GM12801 (cell line): Measurements from ENCODE around the gene PCDHA11.
"Not testable (repeated sequence)": the region's sequence is repeated elsewhere in the genome, so short reads cannot be mapped to it uniquely, and the experiment has no call there.

ENCODE experiments used
- TF ChIP-seq, protein P1 (sequence below): IDR thresholded peaks from one replicate; pipeline ENCODE4 v1.5.1; 2011; ENCODE audit warnings: control low read depth; ENCODE audit not compliant: insufficient read length; ENCODE audit errors: extremely low read depth

Gene PCDHA11

DNA sequence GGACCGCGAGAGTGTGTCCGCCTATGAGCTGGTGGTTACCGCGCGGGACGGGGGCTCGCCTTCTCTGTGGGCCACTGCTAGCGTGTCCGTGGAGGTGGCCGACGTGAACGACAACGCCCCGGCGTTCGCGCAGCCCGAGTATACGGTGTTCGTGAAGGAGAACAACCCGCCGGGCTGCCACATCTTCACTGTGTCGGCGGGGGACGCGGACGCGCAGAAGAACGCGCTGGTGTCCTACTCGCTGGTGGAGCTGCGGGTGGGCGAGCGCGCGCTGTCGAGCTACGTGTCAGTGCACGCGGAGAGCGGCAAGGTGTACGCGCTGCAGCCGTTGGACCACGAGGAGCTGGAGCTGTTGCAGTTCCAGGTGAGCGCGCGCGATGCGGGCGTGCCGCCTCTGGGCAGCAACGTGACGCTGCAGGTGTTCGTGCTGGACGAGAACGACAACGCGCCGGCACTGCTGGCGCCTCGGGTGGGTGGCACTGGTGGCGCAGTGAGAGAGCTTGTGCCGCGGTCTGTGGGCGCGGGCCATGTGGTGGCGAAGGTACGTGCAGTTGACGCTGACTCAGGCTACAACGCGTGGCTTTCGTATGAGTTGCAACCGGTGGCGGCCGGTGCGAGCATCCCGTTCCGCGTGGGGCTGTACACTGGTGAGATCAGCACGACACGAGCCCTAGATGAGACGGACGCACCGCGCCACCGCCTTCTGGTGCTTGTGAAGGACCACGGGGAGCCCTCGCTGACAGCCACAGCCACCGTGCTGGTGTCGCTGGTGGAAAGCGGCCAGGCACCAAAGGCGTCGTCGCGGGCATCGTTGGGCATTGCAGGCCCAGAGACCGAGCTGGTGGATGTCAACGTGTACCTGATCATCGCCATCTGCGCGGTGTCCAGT, 32.9 kb upstream of the PCDHA11 start:
- TF ChIP-seq, protein P1, sequence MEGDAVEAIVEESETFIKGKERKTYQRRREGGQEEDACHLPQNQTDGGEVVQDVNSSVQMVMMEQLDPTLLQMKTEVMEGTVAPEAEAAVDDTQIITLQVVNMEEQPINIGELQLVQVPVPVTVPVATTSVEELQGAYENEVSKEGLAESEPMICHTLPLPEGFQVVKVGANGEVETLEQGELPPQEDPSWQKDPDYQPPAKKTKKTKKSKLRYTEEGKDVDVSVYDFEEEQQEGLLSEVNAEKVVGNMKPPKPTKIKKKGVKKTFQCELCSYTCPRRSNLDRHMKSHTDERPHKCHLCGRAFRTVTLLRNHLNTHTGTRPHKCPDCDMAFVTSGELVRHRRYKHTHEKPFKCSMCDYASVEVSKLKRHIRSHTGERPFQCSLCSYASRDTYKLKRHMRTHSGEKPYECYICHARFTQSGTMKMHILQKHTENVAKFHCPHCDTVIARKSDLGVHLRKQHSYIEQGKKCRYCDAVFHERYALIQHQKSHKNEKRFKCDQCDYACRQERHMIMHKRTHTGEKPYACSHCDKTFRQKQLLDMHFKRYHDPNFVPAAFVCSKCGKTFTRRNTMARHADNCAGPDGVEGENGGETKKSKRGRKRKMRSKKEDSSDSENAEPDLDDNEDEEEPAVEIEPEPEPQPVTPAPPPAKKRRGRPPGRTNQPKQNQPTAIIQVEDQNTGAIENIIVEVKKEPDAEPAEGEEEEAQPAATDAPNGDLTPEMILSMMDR: no peak

DNA sequence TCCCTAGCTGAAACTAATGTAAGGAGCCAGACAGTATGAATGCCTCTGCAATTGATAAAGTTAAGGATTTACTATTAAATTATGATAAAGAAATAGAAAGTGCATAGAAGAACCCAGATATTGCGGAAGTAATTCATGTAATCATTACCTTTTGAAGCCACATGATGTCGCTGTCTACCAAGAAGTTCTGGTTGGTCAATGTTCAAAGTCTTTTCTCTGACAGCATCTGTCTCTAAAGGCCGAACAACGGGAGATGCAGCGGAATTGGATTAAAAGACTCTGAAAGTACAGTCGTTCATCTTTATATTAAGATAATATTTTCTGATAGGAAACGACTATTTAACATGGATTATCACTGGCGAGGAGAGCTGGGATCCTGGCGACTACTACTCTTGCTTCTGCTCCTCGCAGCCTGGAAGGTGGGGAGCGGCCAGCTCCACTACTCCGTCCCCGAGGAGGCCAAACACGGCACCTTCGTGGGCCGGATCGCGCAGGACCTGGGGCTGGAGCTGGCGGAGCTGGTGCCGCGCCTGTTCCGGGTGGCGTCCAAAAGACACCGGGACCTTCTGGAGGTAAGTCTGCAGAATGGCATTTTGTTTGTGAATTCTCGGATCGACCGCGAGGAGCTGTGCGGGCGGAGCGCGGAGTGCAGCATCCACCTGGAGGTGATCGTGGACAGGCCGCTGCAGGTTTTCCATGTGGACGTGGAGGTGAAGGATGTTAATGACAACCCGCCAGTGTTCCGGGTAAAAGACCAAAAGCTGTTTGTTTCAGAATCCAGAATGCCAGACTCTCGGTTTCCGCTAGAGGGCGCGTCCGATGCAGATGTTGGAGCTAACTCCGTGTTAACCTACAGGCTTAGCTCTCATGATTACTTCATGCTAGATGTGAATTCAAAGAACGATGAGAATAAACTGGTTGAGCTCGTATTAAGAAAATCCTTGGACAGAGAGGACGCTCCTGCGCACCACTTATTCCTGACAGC, 27.5 kb upstream of the PCDHA11 start, which contains the start of gene PCDHA8:
Gene PCDHA8 (plus strand): TSS at position 210 of the 985 bp plus-strand sequence. CDS start 135 bp downstream, at position 345.
- TF ChIP-seq, protein P1: no peak

GRCh38 chr5:140842798-140843733, 25.7 kb upstream of the PCDHA11 start:
- TF ChIP-seq, protein P1: no peak

- TF ChIP-seq, protein P1: not testable (repeated sequence)
Measured at GRCh38 chr5:140848139-140849102, 20.3 kb upstream of the PCDHA11 start, which contains the start of gene PCDHA9. TSS of gene PCDHA9 (plus strand) at chr5:140848382. CDS start at chr5:140848496, 114 bp downstream.

DNA sequence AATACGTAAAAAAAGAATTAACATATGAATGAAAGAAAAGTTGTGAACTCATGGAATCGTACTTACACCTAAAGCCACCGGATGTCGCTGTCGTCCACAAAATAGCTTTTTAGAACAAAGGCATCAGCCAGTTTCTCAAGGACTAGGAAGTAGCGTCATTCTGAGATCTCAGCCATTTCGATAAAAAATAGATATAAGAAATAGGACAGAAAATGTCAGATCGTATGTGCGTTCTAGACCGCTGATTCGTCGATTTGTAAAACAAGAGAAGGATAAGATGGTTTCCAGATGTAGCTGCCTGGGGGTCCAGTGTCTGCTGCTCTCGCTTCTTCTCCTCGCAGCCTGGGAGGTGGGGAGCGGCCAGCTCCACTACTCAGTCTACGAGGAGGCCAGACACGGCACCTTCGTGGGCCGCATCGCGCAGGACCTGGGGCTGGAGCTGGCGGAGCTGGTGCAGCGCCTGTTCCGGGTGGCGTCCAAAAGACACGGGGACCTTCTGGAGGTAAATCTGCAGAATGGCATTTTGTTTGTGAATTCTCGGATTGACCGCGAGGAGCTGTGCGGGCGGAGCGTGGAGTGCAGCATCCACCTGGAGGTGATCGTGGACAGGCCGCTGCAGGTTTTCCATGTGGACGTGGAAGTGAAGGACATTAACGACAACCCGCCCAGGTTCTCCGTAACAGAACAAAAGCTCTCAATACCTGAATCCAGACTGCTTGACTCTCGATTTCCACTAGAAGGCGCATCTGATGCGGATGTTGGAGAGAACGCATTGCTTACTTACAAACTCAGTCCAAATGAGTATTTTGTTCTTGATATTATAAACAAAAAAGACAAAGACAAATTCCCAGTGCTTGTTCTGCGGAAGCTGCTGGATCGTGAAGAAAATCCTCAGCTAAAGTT, 12.7 kb upstream of the PCDHA11 start, which contains the start of gene PCDHA10:
Gene PCDHA10 (plus strand): TSS at position 126 of the 903 bp plus-strand sequence. CDS start 152 bp downstream, at position 278.
- TF ChIP-seq, protein P1: no peak
